ENCODE results near the gene NT5C2. TPM values are rescaled to one million over a fixed set of nuclear protein-coding genes. Genes with fewer than 3 reads are reported as not detected.
A peak's percentile ranks its signal among the peaks of the same experiment; 100 is the strongest.

Gene NT5C2
- total RNA-seq, 1 experiment from 2014 or later = 91.2 TPM

GRCh38 chr10:103157246-103157645 is 35.8 kb downstream of the NT5C2 start:
- POLR2A ChIA-PET = no interaction called here
- DNase-seq = no peak
- H3K4me3 Mint-ChIP-seq (ENCODE audit: unreplicated experiment) = no peak overlapping the region
- H3K27me3 Mint-ChIP-seq (ENCODE audit: insufficient read depth, unreplicated experiment) = no peaks in the 10 kb centered on the region
- CTCF ChIA-PET = no interaction called here
- H3K4me1 Mint-ChIP-seq (ENCODE audit: low read depth, unreplicated experiment) = peaks cover 21% of the 10 kb centered on the region
- Histone ChIP-seq H3K9me3 (0 out of 2 replicates have a peak, but pooled peaks cover 2% of the 10 kb centered on the region), H3K36me3 (ENCODE audit: control insufficient read depth, insufficient read depth, low read length) (no peaks in the 10 kb centered on the region), H3K27me3 (replicated peaks; ENCODE audit: control insufficient read depth, insufficient read depth, low read length) (no peaks in the 10 kb centered on the region), H3K4me1 (peaks cover 23% of the 10 kb centered on the region), H3K4me3 (ENCODE audit: low read depth, low read length) (no peak overlapping the region)
- intact Hi-C loops (cut with micrococcal nuclease; ENCODE audit: unreplicated experiment) = no loop called here
- H3K9me3 Mint-ChIP-seq (ENCODE audit: unreplicated experiment) = no peaks in the 10 kb centered on the region
- BruUV-seq (replicated peaks) = no TSS peak
- no peak for TF ChIP-seq CTCF (IDR thresholded peaks at IDR 0.05; ENCODE audit: insufficient read depth in 1 of 2, low read depth in 1 of 2, low read length in 1 of 2, severe bottlenecking in 1 of 2, unreplicated experiment in 1 of 2)
- H3K36me3 Mint-ChIP-seq (ENCODE audit: insufficient read depth, unreplicated experiment) = peaks cover 42% of the 10 kb centered on the region
- no peak overlapping the region for H3K27ac Mint-ChIP-seq (ENCODE audit: unreplicated experiment)

- Histone ChIP-seq H3K4me3 (ENCODE audit: low read depth, low read length) (no peak overlapping the region), H3K9me3 (0 out of 2 replicates have a peak, but pooled peaks cover 2% of the 10 kb centered on the region), H3K4me1 (peaks cover 23% of the 10 kb centered on the region), H3K27me3 (replicated peaks; ENCODE audit: control insufficient read depth, insufficient read depth, low read length) (no peaks in the 10 kb centered on the region), H3K36me3 (ENCODE audit: control insufficient read depth, insufficient read depth, low read length) (no peaks in the 10 kb centered on the region)
- peaks cover 32% of the 10 kb centered on the region for H3K36me3 Mint-ChIP-seq (ENCODE audit: insufficient read depth, unreplicated experiment)
- BruUV-seq (replicated peaks) = no TSS peak
- DNase-seq = no peak
- no peaks in the 10 kb centered on the region for H3K27me3 Mint-ChIP-seq (ENCODE audit: insufficient read depth, unreplicated experiment)
- no peak overlapping the region for H3K4me3 Mint-ChIP-seq (ENCODE audit: unreplicated experiment)
- POLR2A ChIA-PET = interaction anchor here (1.3 to 1.5 kb wide), 2 partner anchors 37 to 84 kb away, joined by 4 to 6 read pairs; no protein-coding TSS in a partner anchor
- peaks cover 21% of the 10 kb centered on the region for H3K4me1 Mint-ChIP-seq (ENCODE audit: low read depth, unreplicated experiment)
- H3K27ac Mint-ChIP-seq (ENCODE audit: unreplicated experiment) = peak overlapping the region; percentile 29
- CTCF ChIA-PET = interaction anchor here (0.6 to 2.4 kb wide), 4 partner anchors 34 to 238 kb away, joined by 3 to 6 read pairs (median 4); partner anchors contain the start of gene CNNM2
- H3K9me3 Mint-ChIP-seq (ENCODE audit: unreplicated experiment) = no peaks in the 10 kb centered on the region
- TF ChIP-seq CTCF (IDR thresholded peaks at IDR 0.05; ENCODE audit: insufficient read depth in 1 of 2, low read depth in 1 of 2, low read length in 1 of 2, severe bottlenecking in 1 of 2, unreplicated experiment in 1 of 2) = no peak
- intact Hi-C loops (cut with micrococcal nuclease; ENCODE audit: unreplicated experiment) = no loop called here
Observed at GRCh38 chr10:103155471-103156085, 37.5 kb downstream of the NT5C2 start.

- Histone ChIP-seq H3K27me3 (replicated peaks; ENCODE audit: control insufficient read depth, insufficient read depth, low read length) (no peaks in the 10 kb centered on the region), H3K4me1 (peaks cover 23% of the 10 kb centered on the region), H3K9me3 (no peaks in the 10 kb centered on the region), H3K4me3 (ENCODE audit: low read depth, low read length) (no peak overlapping the region), H3K36me3 (ENCODE audit: control insufficient read depth, insufficient read depth, low read length) (no peaks in the 10 kb centered on the region)
- no peaks in the 10 kb centered on the region for H3K9me3 Mint-ChIP-seq (ENCODE audit: unreplicated experiment)
- no peak for DNase-seq
- intact Hi-C loops (cut with micrococcal nuclease; ENCODE audit: unreplicated experiment) = no loop called here
- BruUV-seq (replicated peaks) = no TSS peak
- peaks cover 21% of the 10 kb centered on the region for H3K4me1 Mint-ChIP-seq (ENCODE audit: low read depth, unreplicated experiment)
- TF ChIP-seq CTCF (IDR thresholded peaks at IDR 0.05; ENCODE audit: insufficient read depth in 1 of 2, low read depth in 1 of 2, low read length in 1 of 2, severe bottlenecking in 1 of 2, unreplicated experiment in 1 of 2) = no peak
- H3K27me3 Mint-ChIP-seq (ENCODE audit: insufficient read depth, unreplicated experiment) = no peaks in the 10 kb centered on the region
- H3K4me3 Mint-ChIP-seq (ENCODE audit: unreplicated experiment) = no peak overlapping the region
- H3K27ac Mint-ChIP-seq (ENCODE audit: unreplicated experiment) = no peak overlapping the region
- peaks cover 30% of the 10 kb centered on the region for H3K36me3 Mint-ChIP-seq (ENCODE audit: insufficient read depth, unreplicated experiment)
- CTCF ChIA-PET = interaction anchor here (0.6 to 2.4 kb wide), 4 partner anchors 35 to 237 kb away, joined by 3 to 6 read pairs (median 4); partner anchors contain the start of gene CNNM2
- POLR2A ChIA-PET = interaction anchor here (1.0 to 1.5 kb wide), 3 partner anchors 13 to 84 kb away, joined by 4 to 16 read pairs (median 6); no protein-coding TSS in a partner anchor
Observed at GRCh38 chr10:103154521-103155299, 38.4 kb downstream of the NT5C2 start.

All from Caco-2 (cell line).